ENCODE results near the gene MAST3. TPM values are rescaled to one million over a fixed set of nuclear protein-coding genes. Genes with fewer than 3 reads are reported as not detected.

The MAST3 gene
- total RNA-seq, 1 donor from 2014 or later = 10.7 TPM

DNA sequence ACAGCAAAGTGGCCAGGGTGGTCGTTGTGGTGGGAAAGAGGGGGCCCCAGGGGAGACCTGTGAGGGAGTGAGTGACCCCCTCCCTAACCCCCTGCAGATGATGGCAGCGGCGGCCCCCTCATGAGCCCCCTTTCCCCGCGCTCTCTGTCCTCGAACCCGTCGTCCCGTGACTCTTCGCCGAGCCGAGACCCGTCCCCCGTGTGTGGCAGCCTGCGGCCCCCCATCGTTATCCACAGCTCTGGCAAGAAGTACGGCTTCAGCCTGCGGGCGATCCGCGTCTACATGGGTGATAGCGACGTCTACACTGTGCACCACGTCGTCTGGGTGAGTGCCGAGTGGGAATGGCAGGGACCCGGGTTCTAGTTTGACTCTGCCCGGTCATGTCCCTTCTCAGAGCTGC is 47.3 kb downstream of the MAST3 start:
- no peaks in the 10 kb centered on the region for H3K27me3 Mint-ChIP-seq
- no peak for TF ChIP-seq CTCF (IDR thresholded peaks at IDR 0.05; ENCODE audit: unreplicated experiment)
- no peak for DNase-seq (ENCODE audit: low spot score, unreplicated experiment)
- no peak overlapping the region for H3K4me3 Mint-ChIP-seq (ENCODE audit: low read depth)
- H3K9me3 Mint-ChIP-seq (ENCODE audit: low read depth) = no peaks in the 10 kb centered on the region
- no peak overlapping the region for H3K27ac Mint-ChIP-seq
- no peaks in the 10 kb centered on the region for H3K4me1 Mint-ChIP-seq (ENCODE audit: low read depth)
- H3K36me3 Mint-ChIP-seq (ENCODE audit: insufficient read depth) = peaks cover 17% of the 10 kb centered on the region

DNA sequence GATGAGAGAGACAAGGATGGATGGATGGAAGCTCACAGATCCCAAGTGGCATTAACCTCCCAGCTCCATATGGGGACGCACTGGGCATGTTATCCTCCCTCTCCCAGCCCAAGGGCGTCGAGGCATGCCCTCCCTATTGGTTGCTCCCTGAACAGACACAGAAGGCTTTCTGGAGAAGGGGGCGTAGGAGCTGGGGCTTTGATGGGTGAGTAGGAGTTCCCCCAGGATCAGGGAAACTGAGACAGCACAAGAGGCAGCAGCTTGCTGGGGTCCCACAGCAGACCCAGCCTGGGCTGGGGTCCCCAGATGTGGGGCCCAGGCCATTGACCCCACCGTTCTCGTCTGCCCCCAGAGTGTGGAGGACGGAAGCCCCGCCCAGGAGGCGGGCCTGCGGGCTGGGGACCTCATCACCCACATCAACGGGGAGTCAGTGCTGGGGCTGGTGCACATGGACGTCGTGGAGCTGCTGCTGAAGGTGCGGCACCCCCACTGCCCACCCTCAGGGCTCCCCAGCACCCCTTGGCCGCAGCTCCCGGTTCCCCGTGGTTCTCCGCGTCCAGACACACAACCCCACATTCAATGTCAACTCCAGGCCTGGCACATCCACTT is 47.9 kb downstream of the MAST3 start:
- Mint-ChIP-seq H3K36me3 (ENCODE audit: insufficient read depth) (peaks cover 14% of the 10 kb centered on the region), H3K9me3 (ENCODE audit: low read depth) (no peaks in the 10 kb centered on the region), H3K27me3 (no peaks in the 10 kb centered on the region)

GRCh38 chr19:18147396-18147795 is 49.8 kb downstream of the MAST3 start:
- Mint-ChIP-seq H3K4me1 (ENCODE audit: low read depth) (peaks cover 2% of the 10 kb centered on the region), H3K9me3 (ENCODE audit: low read depth) (no peaks in the 10 kb centered on the region), H3K36me3 (ENCODE audit: insufficient read depth) (peaks cover 12% of the 10 kb centered on the region), H3K4me3 (ENCODE audit: low read depth) (no peak overlapping the region), H3K27ac (no peak overlapping the region), H3K27me3 (no peaks in the 10 kb centered on the region)
- no peak for TF ChIP-seq CTCF (IDR thresholded peaks at IDR 0.05; ENCODE audit: unreplicated experiment)
- no peak for DNase-seq (ENCODE audit: low spot score, unreplicated experiment)

More for the DNA sequence above, 47.9 kb downstream of the MAST3 start:
- H3K4me1 Mint-ChIP-seq (ENCODE audit: low read depth) = no peaks in the 10 kb centered on the region
- TF ChIP-seq CTCF (IDR thresholded peaks at IDR 0.05; ENCODE audit: unreplicated experiment) = no peak
- no peak overlapping the region for H3K27ac Mint-ChIP-seq
- DNase-seq (ENCODE audit: low spot score, unreplicated experiment) = no peak
- no peak overlapping the region for H3K4me3 Mint-ChIP-seq (ENCODE audit: low read depth)

DNA sequence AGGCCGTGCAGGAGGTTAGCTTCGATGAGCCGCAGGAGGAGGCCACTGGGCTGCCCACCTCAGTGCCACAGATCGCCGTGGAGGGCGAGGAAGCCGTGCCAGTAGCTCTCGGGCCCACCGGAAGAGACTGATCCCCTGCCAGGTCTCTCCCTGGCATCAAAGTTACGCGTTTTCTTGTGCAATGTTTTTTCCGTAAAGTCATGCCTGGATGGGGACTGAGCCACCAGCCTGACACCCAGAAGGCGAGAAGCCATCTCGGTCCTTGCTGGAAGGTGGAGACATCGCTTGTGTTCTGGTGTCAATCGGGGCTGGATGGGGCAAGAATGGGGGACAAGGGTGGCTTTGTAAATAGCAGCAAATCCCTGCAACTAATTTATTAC is 52.0 kb downstream of the MAST3 start:
- Mint-ChIP-seq H3K4me3 (ENCODE audit: low read depth) (no peak overlapping the region), H3K27ac (no peak overlapping the region)

More for the DNA sequence above, 52.0 kb downstream of the MAST3 start:
- no peak for TF ChIP-seq CTCF (IDR thresholded peaks at IDR 0.05; ENCODE audit: unreplicated experiment)
- Mint-ChIP-seq H3K36me3 (ENCODE audit: insufficient read depth) (peaks cover 10% of the 10 kb centered on the region), H3K9me3 (ENCODE audit: low read depth) (no peaks in the 10 kb centered on the region), H3K27me3 (no peaks in the 10 kb centered on the region), H3K4me1 (ENCODE audit: low read depth) (peaks cover 10% of the 10 kb centered on the region)
- no peak for DNase-seq (ENCODE audit: low spot score, unreplicated experiment)
